ENCODE data around the gene ATP6V1B1.

ATP6V1B1 gene

DNA sequence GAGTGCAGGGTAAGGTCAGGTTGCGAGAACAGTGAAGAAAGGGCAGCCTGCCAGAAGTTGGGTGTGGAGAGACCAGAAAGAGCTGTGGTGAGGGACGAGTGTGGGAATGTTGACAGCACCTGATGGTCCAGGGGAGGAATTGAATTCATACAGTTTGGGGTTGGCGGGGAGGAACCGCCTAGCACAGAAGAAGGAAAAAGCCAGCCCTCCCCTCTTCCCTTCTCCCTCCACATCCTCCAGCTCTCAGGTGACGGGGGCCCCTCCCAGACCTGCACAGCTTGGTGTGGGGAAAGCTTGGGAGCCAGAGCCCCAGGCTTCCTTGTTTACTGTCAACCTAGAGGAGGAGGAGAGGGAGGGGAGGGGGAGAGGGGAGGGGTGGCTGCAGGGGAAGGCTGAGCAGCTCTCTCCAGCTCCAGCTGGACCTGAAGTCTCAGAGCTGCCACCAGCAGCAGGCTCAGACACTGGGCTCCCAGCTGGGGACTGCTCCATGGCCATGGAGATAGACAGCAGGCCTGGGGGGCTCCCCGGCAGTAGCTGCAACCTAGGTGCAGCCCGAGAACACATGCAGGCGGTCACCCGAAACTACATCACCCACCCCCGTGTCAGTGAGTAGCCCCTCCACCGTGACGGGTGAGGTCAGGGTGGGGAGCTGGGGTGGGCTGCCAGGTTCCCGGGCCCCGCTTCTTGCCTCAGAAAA is at the start of gene ATP6V1B1:
TSS of gene ATP6V1B1 (plus strand) at position 433 of the 697 bp plus-strand sequence. CDS start at position 488, 55 bp downstream.
- DNase-seq (ENCODE audit: low read depth) = no peak
- TF ChIP-seq, protein P1, sequence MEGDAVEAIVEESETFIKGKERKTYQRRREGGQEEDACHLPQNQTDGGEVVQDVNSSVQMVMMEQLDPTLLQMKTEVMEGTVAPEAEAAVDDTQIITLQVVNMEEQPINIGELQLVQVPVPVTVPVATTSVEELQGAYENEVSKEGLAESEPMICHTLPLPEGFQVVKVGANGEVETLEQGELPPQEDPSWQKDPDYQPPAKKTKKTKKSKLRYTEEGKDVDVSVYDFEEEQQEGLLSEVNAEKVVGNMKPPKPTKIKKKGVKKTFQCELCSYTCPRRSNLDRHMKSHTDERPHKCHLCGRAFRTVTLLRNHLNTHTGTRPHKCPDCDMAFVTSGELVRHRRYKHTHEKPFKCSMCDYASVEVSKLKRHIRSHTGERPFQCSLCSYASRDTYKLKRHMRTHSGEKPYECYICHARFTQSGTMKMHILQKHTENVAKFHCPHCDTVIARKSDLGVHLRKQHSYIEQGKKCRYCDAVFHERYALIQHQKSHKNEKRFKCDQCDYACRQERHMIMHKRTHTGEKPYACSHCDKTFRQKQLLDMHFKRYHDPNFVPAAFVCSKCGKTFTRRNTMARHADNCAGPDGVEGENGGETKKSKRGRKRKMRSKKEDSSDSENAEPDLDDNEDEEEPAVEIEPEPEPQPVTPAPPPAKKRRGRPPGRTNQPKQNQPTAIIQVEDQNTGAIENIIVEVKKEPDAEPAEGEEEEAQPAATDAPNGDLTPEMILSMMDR (IDR thresholded peaks at IDR 0.05; ENCODE audit: low read length, missing control alignments) = no peak
- H3K4me3 ChIP-seq (replicated peaks; ENCODE audit: low read depth, low read length) = no peak within 1 kb of the TSS

DNA sequence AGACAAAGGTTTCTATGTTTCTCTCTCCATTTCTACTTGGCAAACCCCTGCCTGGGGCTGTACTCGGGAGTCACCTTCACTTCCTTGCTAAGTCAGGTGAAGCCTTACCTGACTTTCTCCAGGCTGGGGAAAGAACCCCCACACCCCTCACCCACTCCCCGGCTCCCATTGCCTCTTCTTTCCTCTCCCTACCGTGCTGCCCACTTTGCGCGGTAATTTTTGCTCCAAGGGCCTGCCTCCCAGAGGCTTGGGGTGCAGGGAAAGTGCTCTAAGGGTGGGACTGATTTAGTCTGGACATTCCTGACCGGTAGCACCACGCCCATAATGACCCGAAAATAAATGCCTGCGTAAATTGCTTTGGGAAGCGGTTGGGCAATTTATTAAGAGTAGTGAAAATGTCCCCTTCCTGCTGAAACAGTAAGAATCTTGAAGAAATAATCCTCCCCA is 49.1 kb upstream of the ATP6V1B1 start:
- H3K4me3 ChIP-seq (replicated peaks; ENCODE audit: low read depth, low read length) = no peak overlapping the region
- DNase-seq (ENCODE audit: low read depth) = no peak
- TF ChIP-seq, protein P1 (IDR thresholded peaks at IDR 0.05; ENCODE audit: low read length, missing control alignments) = no peak

DNA sequence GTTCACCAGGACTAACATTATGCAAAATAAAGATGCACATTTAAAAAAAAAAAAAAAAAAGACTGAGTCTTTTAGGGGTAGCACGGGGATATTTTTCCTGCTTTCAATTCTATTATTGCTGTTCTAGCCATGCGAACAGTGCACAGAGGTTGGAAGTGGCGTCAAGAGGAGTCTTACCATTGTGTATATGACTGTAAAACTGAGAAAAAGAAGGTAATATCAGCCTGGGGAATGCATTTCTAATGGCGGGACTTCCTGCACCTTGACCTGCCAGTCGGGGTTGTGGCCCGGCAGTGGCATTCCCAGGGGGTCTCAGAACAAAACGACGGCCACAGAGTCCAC is 48.5 kb upstream of the ATP6V1B1 start:
- TF ChIP-seq, protein P1 (IDR thresholded peaks at IDR 0.05; ENCODE audit: low read length, missing control alignments) = no peak
- H3K4me3 ChIP-seq (replicated peaks; ENCODE audit: low read depth, low read length) = no peak overlapping the region
- DNase-seq (ENCODE audit: low read depth) = no peak

DNA sequence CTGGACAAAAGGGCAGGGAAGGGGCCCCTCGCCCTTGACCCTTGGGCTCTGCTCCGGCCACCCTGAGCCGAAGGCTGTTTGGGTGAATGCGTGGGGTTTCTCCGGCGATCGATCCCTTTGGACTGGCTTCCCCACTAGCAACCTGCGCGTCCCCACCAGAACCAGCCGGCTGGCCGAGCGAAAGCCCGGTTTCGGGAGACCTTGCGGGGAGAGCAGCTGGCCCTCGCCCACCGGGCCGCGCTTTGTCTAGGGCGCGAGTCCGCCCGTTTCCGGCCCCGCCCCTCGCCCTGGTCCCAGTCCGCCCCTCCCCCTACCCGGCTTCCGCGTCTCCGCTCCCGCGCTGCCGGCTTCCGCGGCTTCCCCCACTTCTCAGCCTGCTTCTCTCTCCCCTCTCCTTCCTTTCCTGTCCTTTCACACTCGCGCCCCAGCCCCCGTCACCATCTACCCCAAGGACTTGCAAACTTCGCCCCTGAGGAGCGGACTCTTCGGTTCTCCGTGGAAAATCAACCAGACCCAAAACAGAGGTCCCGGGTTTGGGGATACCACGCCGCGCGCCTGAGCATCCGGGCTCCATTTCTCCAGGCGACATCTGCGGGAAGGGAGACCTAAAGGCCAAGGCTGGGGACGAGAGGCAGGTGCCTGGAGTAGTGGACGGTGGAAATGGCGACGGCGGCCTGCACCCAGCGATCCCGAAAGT is 48.0 kb upstream of the ATP6V1B1 start:
- TF ChIP-seq, protein P1 (IDR thresholded peaks at IDR 0.05; ENCODE audit: low read length, missing control alignments) = no peak
- no peak for DNase-seq (ENCODE audit: low read depth)
- no peak overlapping the region for H3K4me3 ChIP-seq (replicated peaks; ENCODE audit: low read depth, low read length)

DNA sequence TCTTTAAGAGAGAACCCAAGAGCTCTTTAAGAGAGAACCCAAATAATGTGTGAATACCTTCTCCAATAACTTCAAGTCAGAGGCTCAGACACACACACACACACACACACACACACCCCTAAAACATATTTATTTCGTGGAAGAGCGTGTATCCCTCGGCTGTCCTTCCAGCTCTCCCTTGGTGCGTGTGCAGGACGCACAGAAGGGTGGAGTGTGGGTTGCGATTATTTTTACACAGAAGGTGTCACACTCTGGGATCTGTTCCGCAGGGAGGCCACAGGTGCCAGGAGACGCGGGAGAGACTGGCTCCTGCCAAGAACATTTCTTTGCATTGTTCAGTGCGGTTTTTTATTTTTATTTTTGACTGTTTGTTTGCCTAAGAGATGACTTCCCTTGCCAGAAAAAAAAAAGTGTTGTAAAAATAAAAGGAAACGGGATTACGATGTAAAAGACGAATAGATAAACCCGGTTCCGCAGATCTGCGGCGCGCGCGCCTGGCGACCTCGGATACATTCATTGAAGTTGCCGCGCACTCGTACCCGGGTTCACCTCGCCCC is 47.3 kb upstream of the ATP6V1B1 start:
- TF ChIP-seq, protein P1 (IDR thresholded peaks at IDR 0.05; ENCODE audit: low read length, missing control alignments) = no peak
- DNase-seq (ENCODE audit: low read depth) = no peak
- no peak overlapping the region for H3K4me3 ChIP-seq (replicated peaks; ENCODE audit: low read depth, low read length)

DNA sequence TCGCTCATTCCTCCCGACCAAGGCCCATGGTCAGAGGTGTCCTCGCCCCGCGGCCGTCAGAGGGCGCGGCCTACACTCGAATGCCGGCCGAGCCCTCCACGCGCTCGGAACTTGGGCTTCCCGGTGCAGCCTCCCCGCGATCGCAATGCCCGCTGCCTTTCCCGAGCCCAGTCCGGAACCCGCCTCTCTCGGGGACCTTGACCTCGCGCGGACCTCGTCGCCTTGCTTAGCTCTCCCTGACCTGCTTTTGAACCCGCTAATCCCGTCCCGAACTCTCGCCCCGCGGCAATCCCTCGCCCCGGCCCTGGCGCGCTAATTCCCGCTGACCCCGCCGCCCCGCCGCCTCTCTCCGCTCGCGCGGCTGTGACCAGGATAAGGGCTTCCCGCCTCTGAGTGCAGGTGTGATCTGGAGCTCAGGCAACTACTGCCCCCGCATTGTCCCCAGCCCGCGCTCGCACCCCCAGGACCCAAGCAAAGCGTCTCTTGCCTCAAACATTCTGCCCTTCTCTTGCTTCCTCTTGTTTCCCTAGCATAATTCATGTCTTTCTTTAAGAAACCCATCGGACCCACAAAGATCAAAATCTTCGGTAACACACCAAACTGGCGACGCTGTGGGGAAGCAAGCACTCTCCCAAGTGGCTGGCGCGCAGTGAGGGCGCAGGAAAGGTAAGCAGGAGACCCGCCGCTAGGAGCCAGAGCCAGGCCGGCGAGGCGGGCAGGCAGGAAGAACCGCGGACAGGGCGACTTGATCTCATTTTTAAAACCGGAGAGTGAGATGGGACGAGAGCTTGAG is 46.6 kb upstream of the ATP6V1B1 start:
- DNase-seq (ENCODE audit: low read depth) = no peak
- no peak overlapping the region for H3K4me3 ChIP-seq (replicated peaks; ENCODE audit: low read depth, low read length)
- TF ChIP-seq, protein P1 (IDR thresholded peaks at IDR 0.05; ENCODE audit: low read length, missing control alignments) = no peak
